ENCODE measurements around the gene MYOZ1. TPM values are rescaled to one million over a fixed set of nuclear protein-coding genes. Genes with fewer than 3 reads are reported as not detected.

The MYOZ1 gene
- total RNA-seq, 4 donors from 2014 or later, result 2.0 to 7.0 (median 5.1) TPM

GRCh38 chr10:73588656-73589055 lies 52.6 kb downstream of the MYOZ1 start:
- Histone ChIP-seq H3K27me3 (no peaks in the 10 kb centered on the region), H3K27ac (peak overlapping the region in 2 of 3 donors; percentile 3 to 92), H3K4me3 (replicated peaks in 1 of 3) (no peak overlapping the region), H3K36me3 (no peaks in the 10 kb centered on the region), H3K9me3 (no peaks in the 10 kb centered on the region), H3K4me1 (peaks cover 65 to 67% of the 10 kb centered on the region in 2 donors)
- intact Hi-C loops (cut with DNase I), result no loop called here
- TF ChIP-seq CTCF (IDR thresholded peaks at IDR 0.05) (no peak), POLR2A (IDR thresholded peaks at IDR 0.05) (no peak)
- DNase-seq, result no peak
- 89 to 95% methylated on average over 1 of the region's 1 CpG for WGBS, 2 donors

GRCh38 chr10:73586583-73586984 lies 54.7 kb downstream of the MYOZ1 start:
- Histone ChIP-seq H3K36me3 (no peaks in the 10 kb centered on the region), H3K9me3 (no peaks in the 10 kb centered on the region), H3K27ac (peak overlapping the region; percentile 54 to 84 (median 79)), H3K27me3 (no peaks in the 10 kb centered on the region), H3K4me3 (replicated peaks in 1 of 3) (no peak overlapping the region), H3K4me1 (peaks cover 50 to 52% of the 10 kb centered on the region in 2 donors)
- WGBS, 2 donors, result 0% methylated on average over 1 of the region's 1 CpG
- intact Hi-C loops (cut with DNase I), result no loop called here
- TF ChIP-seq POLR2A (IDR thresholded peaks at IDR 0.05) (peak in 1 of 2 donors; percentile 24), CTCF (IDR thresholded peaks at IDR 0.05) (no peak)
- DNase-seq, result peak in 1 of 2 donors; percentile 34

GRCh38 chr10:73585327-73585726 lies 55.9 kb downstream of the MYOZ1 start:
- no peak overlapping the region for H3K4me3 ChIP-seq (replicated peaks in 1 of 3)
- no peaks in the 10 kb centered on the region for H3K27me3 ChIP-seq
- peaks cover 40 to 48% of the 10 kb centered on the region in 2 donors for H3K4me1 ChIP-seq
- no peak for DNase-seq
- intact Hi-C loops (cut with DNase I), result no loop called here
- no peaks in the 10 kb centered on the region for H3K9me3 ChIP-seq
- TF ChIP-seq POLR2A (IDR thresholded peaks at IDR 0.05) (no peak), CTCF (IDR thresholded peaks at IDR 0.05) (no peak)
- H3K27ac ChIP-seq, result peak overlapping the region; percentile 54 to 84 (median 79)
- no peaks in the 10 kb centered on the region for H3K36me3 ChIP-seq
- WGBS, 2 donors, result 92 to 94% methylated on average over 3 of the region's 3 CpGs

GRCh38 chr10:73584737-73585136 lies 56.5 kb downstream of the MYOZ1 start:
- H3K27me3 ChIP-seq, result no peaks in the 10 kb centered on the region
- no peak for DNase-seq
- H3K27ac ChIP-seq, result peak overlapping the region; percentile 32 to 84 (median 79)
- peaks cover 34 to 42% of the 10 kb centered on the region in 2 donors for H3K4me1 ChIP-seq
- no peaks in the 10 kb centered on the region for H3K36me3 ChIP-seq
- 97 to 98% methylated on average over 2 of the region's 2 CpGs for WGBS, 2 donors
- no peaks in the 10 kb centered on the region for H3K9me3 ChIP-seq
- intact Hi-C loops (cut with DNase I), result no loop called here
- TF ChIP-seq CTCF (IDR thresholded peaks at IDR 0.05) (no peak), POLR2A (IDR thresholded peaks at IDR 0.05) (no peak)
- no peak overlapping the region for H3K4me3 ChIP-seq (replicated peaks in 1 of 3)

- H3K4me1 ChIP-seq, result peaks cover 28 to 42% of the 10 kb centered on the region in 2 donors
- peak overlapping the region in 2 of 3 donors; percentile 32 to 40 for H3K27ac ChIP-seq
- no peak overlapping the region for H3K4me3 ChIP-seq (replicated peaks in 1 of 3)
- no peaks in the 10 kb centered on the region for H3K36me3 ChIP-seq
- H3K27me3 ChIP-seq, result no peaks in the 10 kb centered on the region
- no peak for DNase-seq
- intact Hi-C loops (cut with DNase I), result no loop called here
- 98 to 100% methylated on average over 2 of the region's 2 CpGs for WGBS, 2 donors
- TF ChIP-seq POLR2A (IDR thresholded peaks at IDR 0.05), result no peak
- TF ChIP-seq CTCF (IDR thresholded peaks at IDR 0.05), result no peak
- no peaks in the 10 kb centered on the region for H3K9me3 ChIP-seq
Measured at GRCh38 chr10:73581918-73582317, 59.4 kb downstream of the MYOZ1 start.

Other genes with a start within 250 kb of the MYOZ1 start
- 100 to 1,000 TPM; 128 to 222 (median 167) TPM for gene ANXA7, start 227.4 kb downstream of the MYOZ1 start, total RNA-seq
- 1 to 10 TPM in 3 of 4 donors, under 1 TPM in 1; 0.94 to 2.9 (median 1.9) TPM for gene MSS51, start 207.9 kb downstream of the MYOZ1 start, total RNA-seq
- gene PPP3CB, start 145.4 kb downstream of the MYOZ1 start, total RNA-seq, result 10 to 100 TPM; 36.4 to 45.2 (median 41.1) TPM
- gene USP54, start 50.1 kb downstream of the MYOZ1 start, total RNA-seq, result 100 to 1,000 TPM; 159 to 315 (median 201) TPM
- gene SYNPO2L, start 14.6 kb upstream of the MYOZ1 start, total RNA-seq, result not detected
- gene AGAP5, start 56.6 kb upstream of the MYOZ1 start, total RNA-seq, result 10 to 100 TPM in 2 of 4 donors, 1 to 10 TPM in 2; 8.2 to 12.1 (median 10.2) TPM
- gene SEC24C, start 102.9 kb upstream of the MYOZ1 start, total RNA-seq, result 10 to 100 TPM; 56.2 to 95.2 (median 83.9) TPM
- gene CHCHD1, start 140.6 kb upstream of the MYOZ1 start, total RNA-seq, result 10 to 100 TPM; 14.1 to 57.3 (median 28.9) TPM
- 100 to 1,000 TPM in 2 of 4 donors, 10 to 100 TPM in 2; 67.2 to 199 (median 108) TPM for gene ZSWIM8, start 144.1 kb upstream of the MYOZ1 start, total RNA-seq
- 10 to 100 TPM; 12.1 to 31.0 (median 25.0) TPM for gene NDST2, start 170.1 kb upstream of the MYOZ1 start, total RNA-seq
- 10 to 100 TPM; 21.2 to 27.4 (median 22.3) TPM for gene CAMK2G, start 233.1 kb upstream of the MYOZ1 start, total RNA-seq

Data from thyroid gland (tissue), 4 donors.